GM12891 (cell line): ENCODE data around the gene PPM1G.

Experiments
- PAX5 ChIP-seq: IDR thresholded peaks from 2 replicates; pipeline ENCODE4 v1.6.1; 2011; ENCODE audit warnings: low read length, moderate library complexity, mild to moderate bottlenecking; ENCODE audit not compliant: insufficient read depth, severe bottlenecking
- POLR2A ChIP-seq: IDR thresholded peaks from 2 replicates; pipeline ENCODE4 v1.6.1; 2011; ENCODE audit warnings: low read depth, low read length, control low read depth
- POLR2AphosphoS5 ChIP-seq: IDR thresholded peaks from 2 replicates; pipeline ENCODE4 v1.6.1; 2011; ENCODE audit warnings: low read depth, low read length, control low read depth

GRCh38 chr2:27378809-27379290 lies 30.5 kb downstream of the PPM1G start:
- TF ChIP-seq POLR2A (no peak), POLR2AphosphoS5 (no peak), PAX5 (no peak)
